NOMO-1 treated with dmso at 0.1 percent for 144 hours (cell line): Measurements from ENCODE around the gene RBM47.
"Not testable (repeated sequence)": the region's sequence is repeated elsewhere in the genome, so short reads cannot be mapped to it uniquely, and the experiment has no call there.

ENCODE experiments used
- DNase-seq: peaks from one replicate; lab custom pipeline; 2025; ENCODE audit not compliant: unreplicated experiment; lab: John Stamatoyannopoulos, UW

Gene RBM47

DNA sequence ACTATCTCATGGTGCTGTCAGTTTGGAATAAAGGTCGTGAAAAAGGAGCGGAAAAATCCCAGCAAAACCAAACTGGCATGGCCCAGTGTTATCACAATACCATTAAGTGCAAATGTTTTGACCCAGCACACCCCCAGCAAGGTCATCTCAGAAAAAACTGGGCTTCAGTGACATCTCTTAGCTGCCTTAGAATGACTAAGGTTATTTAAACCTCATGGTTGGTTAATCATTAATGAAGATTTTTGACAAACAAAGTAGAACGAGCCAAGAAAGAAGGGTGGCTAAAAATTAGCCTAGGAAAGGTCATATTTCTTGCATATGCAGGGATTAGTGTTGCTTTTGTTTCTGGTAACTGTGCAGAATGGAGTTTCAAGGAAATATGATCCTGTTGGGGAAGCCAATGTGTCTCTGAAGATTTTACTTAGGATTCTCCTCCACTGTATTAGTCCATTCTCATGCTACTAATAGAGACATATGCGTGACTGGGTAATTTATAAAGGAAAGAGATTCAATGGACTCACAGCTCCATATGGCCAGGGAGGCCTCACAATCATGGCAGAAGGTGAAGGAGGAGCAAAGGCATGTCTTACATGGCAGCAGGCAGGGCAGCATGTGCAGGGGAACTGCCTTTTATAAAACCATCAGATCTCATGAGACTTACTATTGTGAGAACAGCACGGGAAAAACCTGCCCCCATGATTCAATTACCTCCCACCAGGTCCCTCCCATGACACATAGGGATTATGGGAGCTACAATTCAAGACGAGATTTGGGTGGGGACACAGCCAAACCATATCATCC lies 211.0 kb downstream of the RBM47 start:
- DNase-seq, result no peak

DNA sequence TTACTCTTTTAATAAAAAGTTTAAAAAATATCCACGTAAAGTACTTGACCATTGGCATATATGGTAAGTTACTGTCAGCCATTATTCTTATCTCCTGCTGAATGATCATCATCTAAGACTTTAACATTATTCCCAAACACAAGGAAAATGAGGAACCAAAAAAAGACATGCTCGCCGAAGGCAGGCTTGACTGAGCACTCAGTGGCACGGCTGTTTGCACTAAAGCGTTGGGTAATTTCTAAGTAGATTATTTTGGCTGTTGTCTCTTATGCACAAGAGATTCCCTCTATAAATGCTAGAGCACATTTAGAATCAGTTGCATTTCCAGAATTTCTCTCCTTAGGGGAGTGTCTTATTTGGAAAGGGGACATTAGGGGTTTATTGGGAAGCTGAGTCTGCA lies 211.7 kb downstream of the RBM47 start:
- DNase-seq, result no peak

DNA sequence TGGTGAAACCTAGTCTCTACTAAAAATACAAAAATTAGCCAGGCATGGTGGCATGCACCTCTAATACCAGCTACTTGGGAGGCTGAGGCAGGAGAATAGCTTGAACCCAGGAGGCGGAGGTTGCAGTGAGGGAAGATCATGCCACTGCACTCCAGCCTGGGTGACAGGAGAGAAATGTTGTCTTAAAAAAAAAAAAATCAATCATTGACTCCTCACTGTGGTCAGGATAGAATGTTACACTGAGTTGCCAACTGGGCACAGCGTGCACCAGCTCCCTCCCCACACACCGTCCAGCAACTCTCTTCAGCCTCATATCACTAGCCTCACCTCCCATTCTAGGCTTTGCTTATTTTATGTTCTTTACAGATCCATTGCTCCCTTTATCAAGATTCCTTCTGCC lies 215.0 kb downstream of the RBM47 start:
- DNase-seq, result no peak

DNA sequence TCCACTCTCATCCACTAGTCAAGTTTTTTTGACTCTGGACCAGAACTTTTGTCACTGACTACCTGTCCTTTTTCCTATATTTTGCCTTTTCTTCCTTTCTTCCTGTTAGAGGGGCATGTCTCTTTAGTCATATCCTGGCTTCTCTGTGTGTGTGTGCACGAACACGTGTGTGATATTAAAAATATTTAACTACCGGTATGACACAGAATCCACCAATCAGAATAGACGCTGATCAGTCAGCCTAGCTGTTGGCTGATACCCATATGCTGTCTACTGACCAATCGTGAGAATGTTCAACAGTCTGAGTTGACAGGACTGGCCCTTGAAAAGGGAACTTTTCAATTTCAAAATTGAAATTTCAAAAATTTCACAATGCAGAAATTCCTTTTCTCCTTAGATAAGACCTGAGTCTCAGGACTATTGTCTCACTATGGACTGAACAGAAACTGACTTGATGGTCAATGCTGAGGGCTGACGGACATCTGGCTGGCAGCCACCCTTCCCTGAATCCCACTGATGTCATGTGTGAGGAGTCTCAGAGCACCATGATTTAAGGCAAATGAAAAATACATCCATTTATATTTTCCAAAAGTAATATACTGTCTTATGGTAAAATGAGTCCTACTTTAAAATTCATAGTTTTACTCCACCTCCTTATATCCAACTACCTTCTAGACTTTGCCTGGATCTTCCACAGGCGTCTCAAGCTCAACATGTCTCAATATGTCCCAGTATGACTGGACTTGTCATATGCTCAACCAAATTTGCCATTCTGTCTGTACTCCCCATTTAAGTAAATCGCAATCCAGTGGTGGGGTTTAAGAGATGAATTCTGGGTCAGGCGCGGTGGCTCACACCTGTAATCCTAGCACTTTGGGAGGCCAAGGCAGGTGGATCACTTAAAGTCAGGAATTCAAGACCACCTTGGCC lies 216.5 kb downstream of the RBM47 start:
- DNase-seq, result no peak

DNA sequence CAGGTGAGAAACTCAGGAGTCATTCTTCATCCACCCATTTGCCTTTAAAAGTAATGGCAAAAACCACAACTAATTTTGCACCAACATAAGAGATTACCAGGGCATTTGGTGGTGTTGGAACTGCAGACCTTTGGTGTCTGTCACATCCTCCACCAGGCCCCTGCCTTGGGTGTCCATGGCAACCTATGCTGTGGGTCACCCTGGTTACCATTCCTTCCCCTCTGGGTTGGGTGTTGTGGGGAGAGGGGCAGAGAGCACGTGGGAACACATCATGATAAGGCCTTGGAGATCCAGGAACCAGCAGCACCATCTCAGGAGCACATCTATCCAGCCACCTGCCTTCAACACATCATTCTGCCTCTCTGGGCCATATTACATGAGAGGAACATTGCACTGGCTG lies 217.3 kb downstream of the RBM47 start:
- DNase-seq, result no peak

DNA sequence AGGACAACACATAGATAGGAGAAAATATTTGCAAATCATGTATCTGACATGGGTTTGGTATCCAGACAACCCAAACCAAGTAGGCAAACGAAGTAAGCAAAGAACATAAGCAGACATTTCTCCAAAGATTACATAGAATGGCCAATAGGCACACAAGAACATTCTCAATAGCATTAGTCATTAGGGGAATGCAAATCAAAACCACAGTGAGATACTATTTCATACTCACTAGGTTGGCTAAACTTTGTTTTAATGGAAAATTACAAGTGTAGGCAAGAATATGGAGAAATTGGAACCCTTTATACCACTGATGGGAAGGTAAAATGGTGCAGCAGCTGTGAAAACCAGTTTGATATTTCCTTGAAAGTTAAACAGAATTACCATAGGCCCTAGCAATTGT lies 219.8 kb downstream of the RBM47 start:
- no peak for DNase-seq

DNA sequence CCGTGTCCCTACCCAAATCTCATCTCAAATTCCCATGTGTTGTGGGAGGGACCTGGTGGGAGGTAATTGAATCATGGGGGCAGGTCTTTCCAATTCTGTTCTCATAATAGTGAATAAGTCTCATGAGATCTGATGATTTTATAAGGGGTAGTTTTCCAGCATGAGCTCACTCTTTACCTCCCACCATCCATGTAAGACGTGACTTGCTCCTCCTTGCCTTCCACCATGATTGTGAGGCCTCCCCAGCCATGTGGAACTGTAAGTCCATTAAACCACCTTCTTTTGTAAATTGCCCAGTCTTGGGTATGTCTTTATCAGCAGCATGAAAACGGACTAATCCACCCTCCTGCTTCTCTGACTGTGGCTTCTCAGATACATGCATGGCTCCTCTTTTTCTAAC lies 222.2 kb downstream of the RBM47 start:
- DNase-seq, result not testable (repeated sequence)

DNA sequence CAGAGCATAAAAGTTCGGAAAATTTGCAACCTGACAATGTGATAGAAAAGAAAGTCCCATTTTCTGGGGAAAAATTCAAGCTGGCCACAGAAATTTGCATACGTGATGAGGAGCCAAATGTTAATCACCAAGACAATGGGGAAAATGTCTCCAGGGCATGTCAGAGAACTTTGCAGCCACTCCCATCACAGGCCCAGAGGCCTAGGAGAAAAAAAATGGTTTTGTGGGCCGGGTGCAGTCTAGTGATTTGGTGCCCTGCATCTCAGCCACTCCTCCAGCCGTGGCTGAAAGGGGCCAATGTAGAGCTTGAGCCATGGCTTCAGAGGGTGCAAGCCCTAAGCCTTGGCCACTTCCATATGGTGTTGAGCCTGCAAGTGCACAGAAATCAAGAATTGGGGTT lies 223.3 kb downstream of the RBM47 start:
- no peak for DNase-seq

DNA sequence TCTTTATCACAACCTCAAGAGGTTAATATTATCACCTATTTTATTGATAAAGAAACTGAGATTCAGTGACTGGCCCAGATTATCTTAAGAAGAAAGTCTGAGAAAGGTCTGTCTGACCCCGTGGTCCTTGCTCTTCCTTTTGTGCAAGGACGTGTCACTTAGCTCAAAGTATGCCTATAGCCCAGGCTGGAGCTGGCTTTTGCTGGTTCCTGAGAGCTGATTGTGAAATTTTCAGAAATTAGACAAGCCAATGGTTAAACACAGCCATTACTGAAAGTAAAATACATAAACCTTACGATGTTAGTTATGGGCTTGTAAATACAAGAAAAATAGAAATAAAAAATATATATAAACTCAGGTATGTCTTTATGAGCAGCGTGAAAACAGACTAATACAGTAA lies 224.5 kb downstream of the RBM47 start:
- no peak for DNase-seq

DNA sequence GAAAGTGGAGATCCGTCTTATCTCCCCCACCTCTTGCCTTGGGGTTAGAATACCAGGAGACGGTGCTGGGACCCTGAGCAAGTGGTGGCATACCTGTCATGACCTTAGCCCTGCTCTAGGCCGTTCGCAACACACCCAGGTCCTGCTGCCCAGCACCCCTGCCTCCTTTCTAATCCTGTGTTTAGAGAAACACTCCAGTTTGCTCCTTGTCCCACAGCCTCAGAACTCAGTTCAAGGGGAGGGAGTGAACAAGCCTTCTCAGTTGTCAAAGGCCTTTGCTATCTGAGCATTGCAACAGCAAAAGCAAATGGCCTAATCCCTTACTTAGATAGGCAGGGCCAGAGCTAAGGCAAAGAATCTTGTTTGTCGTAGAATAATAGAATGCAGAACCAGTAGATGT lies 226.6 kb downstream of the RBM47 start:
- DNase-seq, result no peak

DNA sequence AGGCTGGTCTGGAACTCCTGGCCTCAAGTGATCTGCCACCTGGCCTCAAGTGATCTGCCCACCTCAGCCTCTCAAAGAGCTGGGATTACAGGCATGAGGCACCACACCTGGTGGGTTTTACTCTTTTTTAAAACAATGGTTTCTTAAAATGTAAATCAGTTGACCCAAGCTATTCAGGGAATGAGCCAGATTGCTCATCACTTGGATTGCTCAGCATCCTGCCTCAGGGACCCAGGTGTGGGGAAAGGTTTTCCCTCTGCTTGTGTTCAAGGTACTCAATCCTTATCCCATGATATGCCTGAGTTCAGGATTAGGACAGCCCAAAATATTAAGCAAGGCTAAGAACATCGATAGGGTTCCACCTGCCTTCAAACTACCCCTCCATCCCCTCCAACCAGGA lies 227.1 kb downstream of the RBM47 start:
- DNase-seq, result no peak

DNA sequence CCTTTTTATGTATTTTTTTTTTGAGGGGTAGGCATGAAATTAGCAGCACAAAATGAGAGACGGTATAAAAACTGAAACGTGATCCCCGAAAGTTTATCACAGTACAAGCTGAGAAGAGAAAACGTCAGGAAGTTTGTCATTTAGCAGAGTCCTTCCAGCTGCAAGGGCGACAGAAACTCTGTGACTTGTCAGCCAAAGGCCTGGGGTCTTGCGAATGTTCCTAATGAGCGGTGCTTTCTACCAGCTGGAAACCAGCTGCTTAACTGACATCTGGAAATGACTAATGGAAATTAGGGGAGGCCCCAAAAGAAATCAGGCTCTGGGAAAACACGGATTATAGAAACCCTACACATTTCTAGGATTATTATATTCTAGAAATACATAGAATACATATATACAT lies 228.0 kb downstream of the RBM47 start:
- DNase-seq, result no peak

DNA sequence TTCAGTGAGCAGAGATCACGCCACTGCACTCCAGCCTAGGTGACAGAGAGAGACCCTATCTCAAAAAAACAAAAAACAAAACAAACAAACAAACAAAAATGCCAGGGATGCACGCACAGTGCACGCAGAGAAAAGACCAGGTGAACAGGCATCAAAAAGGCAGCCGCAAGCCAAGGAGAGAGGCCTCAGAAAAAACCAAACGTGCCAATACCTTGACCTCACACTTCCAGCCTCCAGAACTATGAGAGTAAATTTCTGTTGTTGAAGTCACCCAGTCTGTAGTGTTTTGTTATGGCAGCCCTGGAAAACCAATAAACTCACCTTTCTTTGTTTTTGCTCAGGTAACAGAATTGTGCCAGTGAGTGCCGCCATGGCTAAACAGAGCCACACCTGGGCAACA lies 228.6 kb downstream of the RBM47 start:
- DNase-seq, result no peak

DNA sequence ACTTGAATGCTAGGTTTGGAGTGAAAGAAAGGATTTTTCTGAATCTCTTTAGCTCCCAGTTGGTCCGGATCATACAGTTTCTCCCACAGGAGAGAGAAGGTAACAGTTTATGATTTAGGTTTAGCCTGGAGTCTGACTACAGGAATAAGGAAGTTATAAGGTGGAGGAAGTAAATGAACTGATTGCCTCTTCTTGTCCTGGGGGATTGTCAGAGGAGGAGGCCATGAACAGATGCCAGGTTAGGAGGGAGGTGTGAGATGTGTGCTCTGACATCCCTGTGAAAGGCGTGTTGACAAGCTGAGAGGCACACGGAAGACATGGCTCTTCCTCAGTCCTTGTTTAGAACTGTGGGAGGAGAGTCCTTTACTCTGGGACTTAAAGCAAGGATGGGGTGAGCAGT lies 230.1 kb downstream of the RBM47 start:
- DNase-seq, result no peak

DNA sequence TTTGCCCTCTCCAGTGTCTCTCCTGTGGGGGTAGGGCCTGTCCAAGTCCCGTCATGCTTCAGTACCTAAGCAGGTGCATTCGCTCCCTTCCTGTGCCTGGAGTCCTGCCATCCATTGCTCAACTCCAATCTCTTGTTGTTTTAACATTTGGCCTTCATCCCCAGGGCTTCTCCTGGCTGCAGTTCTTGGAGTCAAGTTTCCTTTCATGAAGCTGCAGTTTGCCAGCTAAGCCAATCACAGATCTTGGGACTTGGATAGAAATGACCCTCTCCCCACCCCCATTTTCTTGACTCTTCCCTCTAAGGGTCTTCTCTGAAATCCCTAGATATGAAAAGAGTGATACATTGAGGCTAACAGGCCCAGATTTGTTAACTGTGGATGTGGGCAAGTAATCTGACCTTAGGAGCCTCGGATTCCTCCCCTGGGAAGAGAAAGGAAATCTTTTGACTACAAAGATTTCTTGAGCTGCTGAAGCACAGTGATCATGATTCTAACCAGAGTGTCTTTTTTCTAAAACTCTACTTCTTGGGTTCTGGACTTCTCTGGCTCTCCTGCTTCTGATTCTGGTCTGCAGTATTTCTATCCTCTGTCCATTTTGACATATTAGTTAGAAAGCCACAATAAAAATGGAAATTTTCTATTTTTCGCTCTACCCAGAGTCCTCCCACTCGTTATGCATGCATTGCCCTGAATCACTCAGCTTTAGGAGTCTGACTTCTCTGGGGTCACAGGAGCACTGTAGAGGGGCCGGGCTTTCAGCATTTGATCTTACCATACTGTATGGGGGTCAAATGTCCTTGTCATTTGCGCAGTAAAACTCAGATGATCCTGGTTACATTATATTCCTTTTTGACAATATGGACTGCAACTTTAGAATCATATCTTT lies 233.5 kb downstream of the RBM47 start:
- no peak for DNase-seq

DNA sequence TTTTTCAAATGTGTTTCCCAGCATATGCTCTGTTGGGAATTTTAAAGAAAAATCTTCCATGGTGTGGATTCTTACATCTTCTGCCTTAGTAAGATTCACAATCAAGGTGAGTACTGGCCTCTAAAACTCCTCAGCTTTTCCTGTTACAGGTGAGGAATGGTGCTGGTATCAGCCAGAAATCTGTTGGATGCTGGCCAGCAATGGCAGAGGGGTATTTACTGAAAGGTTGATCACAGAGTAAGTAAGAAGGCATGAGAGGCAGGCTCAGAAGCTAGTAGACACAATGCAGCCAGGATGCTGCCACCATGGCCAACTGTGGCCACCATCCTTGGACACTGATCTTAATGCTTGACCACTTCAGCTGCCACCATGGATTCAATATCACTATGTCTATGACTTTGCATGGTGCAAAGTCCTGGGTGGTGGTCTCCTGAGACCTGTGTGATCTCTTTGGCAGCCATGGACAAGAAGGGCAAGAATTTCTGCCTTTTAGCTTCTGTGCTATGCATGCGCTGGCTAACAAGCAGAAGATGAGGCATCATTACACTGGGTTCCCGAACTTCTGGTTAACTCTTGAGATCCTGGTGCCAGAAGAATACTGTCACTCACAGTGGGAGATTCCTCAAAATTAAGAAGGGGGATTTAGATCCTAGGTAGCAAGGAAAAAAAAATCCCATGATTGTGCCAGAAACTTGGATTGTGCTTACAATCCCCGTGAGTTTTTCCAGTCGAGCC lies 234.3 kb downstream of the RBM47 start:
- no peak for DNase-seq

DNA sequence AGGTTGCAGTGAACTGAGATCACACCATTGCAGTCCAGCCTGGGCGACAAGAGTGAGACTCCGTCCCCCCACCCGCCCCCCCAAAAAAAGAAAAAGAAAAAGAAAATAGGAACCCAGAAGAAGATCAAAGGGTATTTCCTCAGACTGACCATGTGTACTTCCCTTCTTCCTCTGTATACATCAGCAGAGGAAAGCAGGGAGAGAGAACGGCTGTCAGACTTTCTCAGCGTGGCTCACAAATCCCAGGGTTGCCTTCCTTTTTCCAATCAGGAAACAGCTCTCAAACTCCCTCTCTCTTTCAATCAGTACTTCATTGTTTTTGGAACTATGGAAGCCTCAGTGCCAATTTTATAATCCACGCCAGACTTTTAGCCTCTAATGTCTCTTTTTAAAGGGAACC lies 235.4 kb downstream of the RBM47 start:
- no peak for DNase-seq

DNA sequence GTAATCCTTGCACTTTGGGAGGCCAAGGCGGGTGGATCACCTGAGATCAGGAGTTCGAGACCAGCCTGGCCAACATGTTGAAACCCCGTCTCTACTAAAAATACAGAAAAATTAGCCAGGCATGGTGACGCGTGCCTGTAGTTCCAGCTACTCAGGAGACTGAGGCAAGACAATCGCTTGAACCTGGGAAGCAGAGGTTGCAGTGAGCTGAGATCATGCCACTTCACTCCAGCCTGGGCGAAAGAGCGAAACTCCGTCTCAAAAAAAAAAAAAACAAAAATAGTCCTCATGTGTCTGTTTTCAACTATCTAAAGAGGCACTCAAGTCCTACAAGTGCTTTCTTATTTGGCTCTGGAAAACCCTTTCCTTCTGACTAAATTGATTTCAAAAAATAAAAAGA lies 237.4 kb downstream of the RBM47 start:
- not testable (repeated sequence) for DNase-seq

DNA sequence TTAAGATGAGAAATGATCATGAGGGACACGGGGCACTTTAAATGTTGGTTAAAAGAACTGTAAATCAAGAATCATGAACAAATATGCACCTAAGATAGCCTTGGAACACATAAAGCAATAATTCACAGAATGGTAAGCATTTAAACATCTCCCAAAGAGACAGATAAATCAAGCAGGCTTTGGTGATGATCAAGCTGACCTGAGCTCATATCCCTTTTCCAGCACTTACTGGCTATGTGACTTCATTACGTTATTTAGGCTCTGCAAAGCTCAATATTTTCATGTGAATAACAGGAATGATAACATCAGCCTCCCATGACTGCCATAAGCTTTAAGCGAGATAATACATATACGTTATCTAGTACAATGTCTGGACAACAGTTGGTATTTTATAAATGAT lies 239.7 kb downstream of the RBM47 start:
- no peak for DNase-seq

DNA sequence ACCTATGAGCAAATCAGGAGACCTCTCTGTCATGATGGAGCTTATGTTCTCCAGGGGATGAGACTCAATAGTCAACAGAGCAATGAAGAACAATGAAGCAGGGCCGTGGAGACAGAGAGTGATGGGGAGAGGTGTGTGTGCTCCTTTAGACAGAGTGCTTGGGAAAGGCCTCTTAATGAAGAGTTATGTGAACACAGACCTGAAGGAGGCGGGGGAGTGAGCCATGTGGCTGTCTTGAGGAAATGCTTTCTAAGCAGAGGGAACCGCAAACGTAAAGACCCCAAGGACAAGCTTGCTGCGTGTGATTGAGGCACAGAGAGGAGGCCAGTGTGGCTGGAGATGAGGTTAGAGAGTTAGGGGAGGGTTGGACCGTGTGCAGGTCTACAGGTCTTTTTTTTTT lies 241.4 kb downstream of the RBM47 start:
- DNase-seq, result no peak

DNA sequence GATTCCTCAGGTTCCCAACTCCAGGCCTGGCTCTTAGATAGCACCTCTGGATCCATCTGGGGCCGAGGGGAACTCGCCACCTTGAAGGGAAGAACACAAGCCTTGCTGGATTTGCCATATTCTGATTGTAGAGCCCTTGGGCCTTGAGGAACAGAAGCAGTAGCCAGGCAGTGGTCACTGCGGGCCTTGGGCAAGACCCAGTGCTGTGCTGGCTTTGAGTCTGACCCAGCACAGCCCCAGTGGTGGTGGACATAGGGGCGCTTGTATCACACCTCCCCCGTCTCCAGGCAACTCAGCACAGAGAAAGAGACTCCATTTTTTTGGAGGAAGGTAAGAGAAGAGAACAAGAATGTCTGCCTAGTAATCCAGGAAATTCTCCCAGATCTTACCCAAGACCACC lies 249.0 kb downstream of the RBM47 start:
- DNase-seq, result no peak
